ENCODE results near the gene ALOX15. TPM values are rescaled to one million over a fixed set of nuclear protein-coding genes. Genes with fewer than 3 reads are reported as not detected.

Gene ALOX15
- total RNA-seq, 1 experiment from 2014 or later = 0.31 TPM

DNA sequence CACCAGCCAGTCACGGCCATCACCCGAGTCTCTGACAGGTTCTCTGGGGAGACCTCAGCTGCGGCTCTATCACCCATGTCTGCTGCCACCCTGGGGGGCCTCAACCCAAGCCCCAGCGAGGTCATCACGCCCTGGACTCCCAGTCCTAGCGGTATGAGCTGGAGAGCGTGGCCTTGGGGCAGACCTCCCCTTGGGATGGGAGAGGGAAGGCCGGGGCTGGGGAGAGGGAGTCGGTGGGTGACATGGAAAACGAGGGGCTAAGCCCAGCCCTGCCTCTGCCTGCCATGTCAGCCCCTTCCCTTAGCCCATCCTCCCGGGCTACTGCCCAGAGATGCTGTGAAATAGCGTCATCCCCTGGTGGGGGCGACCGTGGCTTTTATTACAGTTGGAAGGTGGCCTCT lies 48.5 kb downstream of the ALOX15 start:
- no peak overlapping the region for H3K4me3 Mint-ChIP-seq
- peaks cover 0 to 4% (median 0%) of the 10 kb centered on the region in 3 experiments; a peak in 1 of 7 replicates for H3K36me3 Mint-ChIP-seq (ENCODE audit: insufficient read depth in 1 of 3, low read depth in 3 of 3)
- Histone ChIP-seq H3K4ac (ENCODE audit: low read depth, low read length) (no peak overlapping the region), H3K79me2 (ENCODE audit: insufficient read depth, low read length) (no peaks in the 10 kb centered on the region), H3K4me2 (ENCODE audit: insufficient read depth, insufficient read length, low read length) (no peak overlapping the region), H3K79me1 (ENCODE audit: insufficient read depth, low read depth, low read length, poor library complexity, severe bottlenecking) (no peaks in the 10 kb centered on the region), H3K14ac (ENCODE audit: insufficient read depth, low read length) (no peak overlapping the region), H2AK5ac (ENCODE audit: insufficient read length, low read length) (no peak overlapping the region), H3K27me3 (ENCODE audit: insufficient read depth, low read length) (no peaks in the 10 kb centered on the region), H2BK5ac (ENCODE audit: insufficient read length, low read length) (no peak overlapping the region), H2BK120ac (ENCODE audit: low read depth, low read length, poor library complexity, severe bottlenecking) (no peak overlapping the region), H2AFZ (ENCODE audit: low read length) (no peak overlapping the region), H2BK15ac (ENCODE audit: low read depth, low read length) (no peak overlapping the region), H3K9ac (ENCODE audit: extremely low read depth, insufficient read length, low read length) (no peak overlapping the region), H4K5ac (ENCODE audit: insufficient read length, low read depth, low read length) (no peak overlapping the region), H2BK20ac (ENCODE audit: low read depth, low read length, poor library complexity, severe bottlenecking) (no peak overlapping the region), H4K8ac (replicated peaks; ENCODE audit: insufficient read length, low read depth, low read length) (no peak overlapping the region), H3K23ac (ENCODE audit: insufficient read length, low read depth, low read length) (no peak overlapping the region), H4K91ac (ENCODE audit: insufficient read length, low read depth, low read length) (no peak overlapping the region), H3K23me2 (ENCODE audit: insufficient read length, low read depth, low read length, poor library complexity, severe bottlenecking) (no peaks in the 10 kb centered on the region), H3K4me1 (ENCODE audit: insufficient read depth, low read length) (no peaks in the 10 kb centered on the region), H3T11ph (ENCODE audit: low read length) (no peak overlapping the region), H3K9me3 (ENCODE audit: control insufficient read depth, low read depth, low read length) (no peaks in the 10 kb centered on the region), H3K27ac (ENCODE audit: insufficient read length, low read depth, low read length) (no peak overlapping the region), H3K18ac (ENCODE audit: insufficient read length, low read depth, low read length) (no peak overlapping the region), H2BK12ac (ENCODE audit: insufficient read length, low read depth, low read length) (no peak overlapping the region), H4K20me1 (ENCODE audit: control insufficient read depth, insufficient read depth, insufficient read length) (no peaks in the 10 kb centered on the region), H3K56ac (ENCODE audit: insufficient read length, low read depth, low read length) (no peak overlapping the region)
- H3K4me1 Mint-ChIP-seq = peaks cover 7 to 23% of the 10 kb centered on the region in 2 experiments
- DNase-seq = no peak
- H3K9me3 Mint-ChIP-seq = peaks cover 0 to 2% of the 10 kb centered on the region in 2 experiments; a peak in 1 of 5 replicates
- no peak overlapping the region for H3K27ac Mint-ChIP-seq
- peaks cover 22% of the 10 kb centered on the region for H3K27me3 Mint-ChIP-seq (ENCODE audit: low read depth)
- TF ChIP-seq, protein P1, sequence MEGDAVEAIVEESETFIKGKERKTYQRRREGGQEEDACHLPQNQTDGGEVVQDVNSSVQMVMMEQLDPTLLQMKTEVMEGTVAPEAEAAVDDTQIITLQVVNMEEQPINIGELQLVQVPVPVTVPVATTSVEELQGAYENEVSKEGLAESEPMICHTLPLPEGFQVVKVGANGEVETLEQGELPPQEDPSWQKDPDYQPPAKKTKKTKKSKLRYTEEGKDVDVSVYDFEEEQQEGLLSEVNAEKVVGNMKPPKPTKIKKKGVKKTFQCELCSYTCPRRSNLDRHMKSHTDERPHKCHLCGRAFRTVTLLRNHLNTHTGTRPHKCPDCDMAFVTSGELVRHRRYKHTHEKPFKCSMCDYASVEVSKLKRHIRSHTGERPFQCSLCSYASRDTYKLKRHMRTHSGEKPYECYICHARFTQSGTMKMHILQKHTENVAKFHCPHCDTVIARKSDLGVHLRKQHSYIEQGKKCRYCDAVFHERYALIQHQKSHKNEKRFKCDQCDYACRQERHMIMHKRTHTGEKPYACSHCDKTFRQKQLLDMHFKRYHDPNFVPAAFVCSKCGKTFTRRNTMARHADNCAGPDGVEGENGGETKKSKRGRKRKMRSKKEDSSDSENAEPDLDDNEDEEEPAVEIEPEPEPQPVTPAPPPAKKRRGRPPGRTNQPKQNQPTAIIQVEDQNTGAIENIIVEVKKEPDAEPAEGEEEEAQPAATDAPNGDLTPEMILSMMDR (conservative IDR thresholded peaks at IDR 0.05) = no peak
- WGBS (ENCODE audit: extremely low coverage, insufficient read length, low lambda C conversion rate) = no CpG with 5 or more reads among the region's 14 CpGs
